Measurements from ENCODE around the gene TTC3. TPM values are rescaled to one million over a fixed set of nuclear protein-coding genes. Genes with fewer than 3 reads are reported as not detected.
"Not testable (repeated sequence)": the region's sequence is repeated elsewhere in the genome, so short reads cannot be mapped to it uniquely, and the experiment has no call there.

Gene TTC3
- polyA plus RNA-seq, 1 donor from 2014 or later: 332 TPM

- no peaks in the 10 kb centered on the region for H3K27me3 ChIP-seq (ENCODE audit: insufficient read depth, low read depth, low read length)
- no peak overlapping the region for H3K4me2 ChIP-seq (ENCODE audit: low read length)
- H3K9me2 ChIP-seq (ENCODE audit: insufficient read depth, low read length): no peaks in the 10 kb centered on the region
- H3K9me3 ChIP-seq (ENCODE audit: low read length): no peaks in the 10 kb centered on the region
- no peak overlapping the region for H2AFZ ChIP-seq (ENCODE audit: low read depth, low read length)
- TF ChIP-seq MXI1 (conservative IDR thresholded peaks at IDR 0.05; ENCODE audit: poor library complexity, severe bottlenecking): no peak
- H3K79me2 ChIP-seq (replicated peaks; ENCODE audit: insufficient read depth, low read length): no peaks in the 10 kb centered on the region
- peaks cover 50% of the 10 kb centered on the region for H3K36me3 ChIP-seq (ENCODE audit: insufficient read depth, low read length)
- H3K4me3 ChIP-seq (ENCODE audit: low read length): no peak overlapping the region
- no peaks in the 10 kb centered on the region for H3F3A ChIP-seq (ENCODE audit: insufficient read depth, low read length, poor library complexity, severe bottlenecking)
- no peaks in the 10 kb centered on the region for H4K20me1 ChIP-seq (ENCODE audit: insufficient read depth)
- H3K9ac ChIP-seq (ENCODE audit: low read length): no peak overlapping the region
- no peak overlapping the region for H3K27ac ChIP-seq (ENCODE audit: low read length)
Measured at GRCh38 chr21:37139902-37140301, 66.8 kb downstream of the TTC3 start.

- not testable (repeated sequence) for H2AFZ ChIP-seq (ENCODE audit: low read depth, low read length); H3K9me2 ChIP-seq (ENCODE audit: insufficient read depth, low read length); H4K20me1 ChIP-seq (ENCODE audit: insufficient read depth); H3K79me2 ChIP-seq (replicated peaks; ENCODE audit: insufficient read depth, low read length); H3F3A ChIP-seq (ENCODE audit: insufficient read depth, low read length, poor library complexity, severe bottlenecking); H3K9ac ChIP-seq (ENCODE audit: low read length); H3K27ac ChIP-seq (ENCODE audit: low read length); H3K4me3 ChIP-seq (ENCODE audit: low read length); H3K4me2 ChIP-seq (ENCODE audit: low read length); H3K27me3 ChIP-seq (ENCODE audit: insufficient read depth, low read depth, low read length); H3K9me3 ChIP-seq (ENCODE audit: low read length)
- peaks cover 20% of the 10 kb centered on the region for H3K36me3 ChIP-seq (ENCODE audit: insufficient read depth, low read length)
Measured at GRCh38 chr21:37143392-37143791, 70.3 kb downstream of the TTC3 start.

GRCh38 chr21:37145635-37146111, 72.6 kb downstream of the TTC3 start:
- no peak overlapping the region for H3K27ac ChIP-seq (ENCODE audit: low read length)
- no peaks in the 10 kb centered on the region for H3K9me2 ChIP-seq (ENCODE audit: insufficient read depth, low read length)
- H3K9ac ChIP-seq (ENCODE audit: low read length): no peak overlapping the region
- H3K36me3 ChIP-seq (ENCODE audit: insufficient read depth, low read length): peaks cover 8% of the 10 kb centered on the region
- no peak overlapping the region for H3K4me2 ChIP-seq (ENCODE audit: low read length)
- H3K79me2 ChIP-seq (replicated peaks; ENCODE audit: insufficient read depth, low read length): no peaks in the 10 kb centered on the region
- H3K9me3 ChIP-seq (ENCODE audit: low read length): no peaks in the 10 kb centered on the region
- no peak overlapping the region for H3K4me3 ChIP-seq (ENCODE audit: low read length)
- no peak overlapping the region for H2AFZ ChIP-seq (ENCODE audit: low read depth, low read length)
- H4K20me1 ChIP-seq (ENCODE audit: insufficient read depth): no peaks in the 10 kb centered on the region
- H3K27me3 ChIP-seq (ENCODE audit: insufficient read depth, low read depth, low read length): no peaks in the 10 kb centered on the region
- TF ChIP-seq REST (IDR thresholded peaks at IDR 0.05; ENCODE audit: borderline replicate concordance) (no peak), EZH2 (IDR thresholded peaks at IDR 0.05; ENCODE audit: borderline replicate concordance, insufficient read depth, low read length, poor library complexity, severe bottlenecking) (no peak), RAD21 (conservative IDR thresholded peaks at IDR 0.05) (no peak), POLR2AphosphoS5 (IDR thresholded peaks at IDR 0.05) (no peak), TAF1 (IDR thresholded peaks at IDR 0.05; ENCODE audit: low read depth) (no peak), SMC3 (conservative IDR thresholded peaks at IDR 0.05; ENCODE audit: poor library complexity) (no peak), MXI1 (conservative IDR thresholded peaks at IDR 0.05; ENCODE audit: poor library complexity, severe bottlenecking) (no peak), CTCF (IDR thresholded peaks at IDR 0.05; ENCODE audit: poor library complexity, severe bottlenecking) (no peak), EP300 (conservative IDR thresholded peaks at IDR 0.05; ENCODE audit: poor library complexity, severe bottlenecking) (no peak)
- H3F3A ChIP-seq (ENCODE audit: insufficient read depth, low read length, poor library complexity, severe bottlenecking): no peaks in the 10 kb centered on the region

Data from neural cell (in vitro differentiated cells).